HG03103 (cell line): ENCODE results near the gene FIBP.

ENCODE experiments used
- ATAC-seq: cut with Tn5 transposase; IDR thresholded peaks from one replicate; pipeline ENCODE4 v1.9.1; 2021; ENCODE audit warnings: low read depth; ENCODE audit not compliant: unreplicated experiment

The FIBP gene

GRCh38 chr11:65891219-65892136 is 3.2 kb upstream of the FIBP start:
- no peak for ATAC-seq

- ATAC-seq: peak; percentile 35
Measured at GRCh38 chr11:65890324-65891218, 2.3 kb upstream of the FIBP start, which contains the start of gene CCDC85B. CCDC85B (plus strand) TSS chr11:65890673; CDS start chr11:65890784, 111 bp downstream.

- no peak for ATAC-seq
Measured at GRCh38 chr11:65887723-65888162, 528 bp downstream of the FIBP start.

DNA sequence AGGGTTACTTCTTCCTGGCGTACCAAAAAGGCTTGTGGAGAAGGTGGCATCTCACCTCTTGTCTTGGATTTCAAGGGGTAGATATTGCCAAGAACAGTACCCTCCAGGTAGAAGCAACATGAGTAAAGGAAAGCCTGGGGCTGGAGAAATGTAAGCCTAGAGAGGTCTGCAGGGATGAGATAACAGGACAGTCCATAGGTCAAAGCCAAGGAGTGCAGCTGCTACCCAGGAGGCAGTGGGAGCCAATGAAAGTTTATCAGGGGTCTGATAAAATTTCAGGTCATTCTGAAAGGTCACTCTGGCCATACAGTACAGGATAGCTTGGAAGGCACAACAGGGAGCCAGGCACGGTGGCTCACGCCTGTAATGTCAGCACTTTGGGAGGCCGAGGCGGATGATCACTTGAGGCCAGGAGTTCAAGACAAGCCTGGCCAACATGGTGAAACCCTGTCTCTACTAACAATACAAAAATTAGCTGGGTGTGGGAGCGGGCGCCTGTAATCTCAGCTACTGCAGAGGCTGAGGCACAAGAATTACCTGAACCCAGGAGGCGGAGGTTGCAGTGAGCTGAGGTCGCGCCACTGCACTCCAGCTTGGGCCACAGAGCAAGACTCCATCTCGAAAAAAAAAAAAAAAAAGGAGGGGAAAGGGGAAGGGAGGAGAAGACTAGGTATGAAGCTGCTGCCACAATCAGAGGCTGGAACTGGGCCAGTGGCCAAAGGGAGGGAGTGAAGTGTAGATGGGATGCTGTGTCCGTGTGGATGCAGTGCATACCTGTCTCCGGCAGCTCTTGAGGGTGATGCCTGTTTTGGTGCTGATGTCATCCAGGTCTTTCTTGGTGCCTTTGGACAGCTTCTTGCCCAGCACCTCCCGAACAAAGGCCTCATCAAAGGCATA is 1.2 kb downstream of the FIBP start:
- no peak for ATAC-seq

GRCh38 chr11:65885808-65886536 is 2.3 kb downstream of the FIBP start:
- no peak for ATAC-seq

DNA sequence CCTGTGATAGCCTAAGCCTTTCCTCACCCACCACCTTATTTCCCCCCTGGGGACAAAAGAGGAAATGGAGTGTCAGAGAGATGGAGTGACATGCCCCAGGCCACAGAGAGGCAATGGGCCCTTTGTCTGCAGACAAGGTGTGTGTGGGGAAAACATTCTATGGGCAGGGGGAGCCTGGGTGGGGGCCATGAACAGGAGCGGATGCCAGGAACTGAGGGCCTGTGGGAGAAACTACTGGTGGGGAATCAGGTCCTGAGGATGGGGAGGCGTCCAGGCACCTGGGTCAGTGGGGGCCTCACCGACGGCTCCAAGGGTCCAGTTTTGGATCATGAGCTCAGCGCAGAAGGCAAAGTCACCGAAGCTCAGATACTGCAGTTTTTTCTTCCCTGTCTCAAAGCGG is 3.0 kb downstream of the FIBP start:
- no peak for ATAC-seq

- ATAC-seq: no peak
Measured at GRCh38 chr11:65884716-65885092, 3.6 kb downstream of the FIBP start.

DNA sequence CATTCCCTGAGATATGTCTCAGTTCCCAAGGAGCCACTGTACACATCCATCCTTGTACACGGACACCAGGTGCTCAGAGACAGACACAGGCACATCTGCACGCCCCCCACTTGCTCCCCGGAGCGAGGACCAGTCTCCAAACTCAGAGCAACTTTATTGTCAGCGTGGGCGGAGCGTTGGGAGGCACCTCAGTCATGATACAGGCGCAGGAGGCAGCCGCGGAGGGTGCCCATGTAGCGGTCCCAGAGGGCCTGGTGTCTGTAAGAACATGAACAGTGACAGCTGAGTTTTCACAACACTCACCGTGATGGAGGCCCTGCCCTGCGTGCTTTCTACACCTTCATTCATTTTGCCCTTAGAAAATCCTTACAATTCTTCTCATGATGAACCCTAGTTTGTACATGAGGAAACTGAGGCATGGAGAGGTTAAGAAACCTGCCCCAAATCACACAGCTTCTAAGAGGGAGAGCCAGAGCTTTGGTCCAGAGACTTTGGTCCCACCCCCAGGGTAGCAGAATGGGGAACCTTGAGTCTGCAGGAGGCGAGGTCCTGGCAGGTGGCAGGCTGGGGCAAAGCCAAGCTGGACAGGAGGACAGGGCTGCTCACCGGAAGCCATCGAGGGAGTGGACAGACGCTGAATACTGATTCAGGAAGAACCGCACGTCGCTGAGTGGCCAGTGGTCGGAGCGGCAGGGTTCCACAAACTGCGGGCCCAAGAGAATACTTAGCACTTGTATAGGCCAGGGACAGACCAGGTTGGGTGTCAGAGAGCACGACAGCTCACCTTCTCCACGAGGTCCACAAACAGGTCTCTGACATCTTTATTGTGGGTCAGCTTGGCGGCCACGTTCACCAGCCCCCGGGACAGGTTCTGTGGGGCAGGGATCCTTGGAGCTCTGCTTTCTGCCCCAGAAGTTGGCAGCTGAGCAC is 4.2 kb downstream of the FIBP start:
- ATAC-seq: no peak

- ATAC-seq: no peak
Measured at GRCh38 chr11:65883058-65883761, 5.1 kb downstream of the FIBP start.

DNA sequence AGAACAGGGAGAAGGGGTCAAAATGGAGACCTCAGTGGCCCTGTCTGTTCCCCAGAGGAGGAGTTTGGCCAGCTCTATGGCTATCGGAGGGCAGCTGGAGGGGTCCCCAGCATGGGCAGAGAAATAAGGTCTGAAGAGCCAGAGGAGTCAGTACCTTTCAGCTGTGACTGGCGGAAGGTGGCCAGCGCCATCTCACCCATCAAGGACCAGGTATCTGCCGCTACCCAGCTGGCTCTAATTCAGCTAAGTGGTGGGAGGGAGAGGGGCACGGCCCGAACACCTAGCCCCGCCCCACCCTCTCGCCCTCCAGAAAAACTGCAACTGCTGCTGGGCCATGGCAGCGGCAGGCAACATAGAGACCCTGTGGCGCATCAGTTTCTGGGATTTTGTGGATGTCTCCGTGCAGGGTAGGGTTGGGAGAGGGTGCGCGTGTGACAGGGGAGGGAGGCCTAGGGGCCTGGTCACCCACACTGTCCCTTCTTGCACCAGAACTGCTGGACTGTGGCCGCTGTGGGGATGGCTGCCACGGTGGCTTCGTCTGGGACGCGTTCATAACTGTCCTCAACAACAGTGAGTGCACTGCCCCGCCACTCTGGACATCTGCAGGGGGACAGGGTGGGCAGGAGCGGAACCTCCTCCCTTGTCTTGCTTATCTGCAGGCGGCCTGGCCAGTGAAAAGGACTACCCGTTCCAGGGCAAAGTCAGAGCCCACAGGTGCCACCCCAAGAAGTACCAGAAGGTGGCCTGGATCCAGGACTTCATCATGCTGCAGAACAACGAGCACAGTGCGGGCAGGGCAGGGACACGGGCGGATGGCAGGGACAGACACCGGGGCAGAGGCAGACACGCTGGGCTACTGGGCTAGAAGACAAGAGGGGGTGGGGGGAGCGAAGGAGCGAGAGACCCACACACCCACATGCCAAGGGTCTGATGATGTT is 5.9 kb downstream of the FIBP start:
- no peak for ATAC-seq

GRCh38 chr11:65880844-65881421 is 7.3 kb downstream of the FIBP start:
- no peak for ATAC-seq

GRCh38 chr11:65880027-65880426 is 8.2 kb downstream of the FIBP start:
- no peak for ATAC-seq

- no peak for ATAC-seq
Measured at GRCh38 chr11:65879617-65880016, 8.7 kb downstream of the FIBP start, which contains the start of gene CTSW. CTSW (plus strand) TSS chr11:65879837; CDS start chr11:65879855, 18 bp downstream.

DNA sequence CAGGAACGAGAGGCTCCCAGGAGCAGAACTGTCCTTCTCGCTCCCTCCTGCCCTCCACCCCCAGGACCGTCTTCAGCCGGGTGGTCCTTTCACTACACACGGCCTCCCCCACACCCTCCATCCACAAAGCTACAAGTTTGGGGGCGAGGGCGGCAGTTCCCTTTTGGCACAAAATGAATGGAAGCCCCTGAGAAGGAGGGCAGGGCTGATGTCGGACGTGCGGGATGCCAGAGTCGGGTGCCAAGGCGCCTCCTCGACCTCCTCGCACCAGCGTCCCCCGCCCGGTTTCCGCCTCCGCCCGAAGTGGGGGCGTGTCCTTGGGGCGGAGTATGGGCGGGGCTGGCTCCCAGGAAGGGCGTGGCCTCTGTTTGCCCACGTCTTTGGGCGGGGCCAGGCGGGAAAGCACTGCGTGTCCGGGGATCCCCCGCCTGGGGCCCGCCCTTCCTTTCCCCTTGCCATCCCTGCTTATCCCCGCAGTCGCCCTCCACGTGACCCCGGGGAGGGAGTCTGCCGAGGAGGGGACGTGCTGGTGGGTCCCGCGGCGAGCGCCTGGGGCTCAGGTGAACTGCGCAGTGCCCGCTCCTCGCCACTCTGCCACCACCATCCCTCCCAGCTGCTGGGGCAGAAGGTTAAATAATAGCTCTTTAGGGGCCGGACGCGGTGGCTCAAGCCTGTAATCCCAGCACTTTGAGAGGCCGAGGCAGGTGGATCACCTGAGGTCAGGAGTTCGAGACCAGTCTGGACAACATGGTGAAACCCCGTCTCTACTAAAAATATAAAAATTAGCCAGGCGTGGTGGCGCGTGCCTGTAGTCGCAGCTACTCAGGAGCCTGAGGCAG is 14.7 kb downstream of the FIBP start:
- no peak for ATAC-seq

- ATAC-seq: no peak
Measured at GRCh38 chr11:65872586-65873317, 15.5 kb downstream of the FIBP start, which contains the start of gene EFEMP2. EFEMP2 (minus strand) TSS chr11:65872800; CDS start chr11:65872354, 446 bp downstream.
